ENCODE results near the gene CUL5.
"Not testable (repeated sequence)": the region's sequence is repeated elsewhere in the genome, so short reads cannot be mapped to it uniquely, and the experiment has no call there.

The CUL5 gene

GRCh38 chr11:108111126-108111525 is 102.4 kb downstream of the CUL5 start:
- no peak for DNase-seq (ENCODE audit: low read depth in 1 of 2, low spot score in 1 of 2)

- no peak for DNase-seq (ENCODE audit: low read depth in 1 of 2, low spot score in 1 of 2)
Observed at GRCh38 chr11:108112057-108112456, 103.4 kb downstream of the CUL5 start.

- no peak for DNase-seq (ENCODE audit: low read depth in 1 of 2, low spot score in 1 of 2)
Observed at GRCh38 chr11:108115500-108116140, 106.9 kb downstream of the CUL5 start.

GRCh38 chr11:108117746-108118371 is 109.2 kb downstream of the CUL5 start:
- no peak for DNase-seq (ENCODE audit: low read depth in 1 of 2, low spot score in 1 of 2)

DNA sequence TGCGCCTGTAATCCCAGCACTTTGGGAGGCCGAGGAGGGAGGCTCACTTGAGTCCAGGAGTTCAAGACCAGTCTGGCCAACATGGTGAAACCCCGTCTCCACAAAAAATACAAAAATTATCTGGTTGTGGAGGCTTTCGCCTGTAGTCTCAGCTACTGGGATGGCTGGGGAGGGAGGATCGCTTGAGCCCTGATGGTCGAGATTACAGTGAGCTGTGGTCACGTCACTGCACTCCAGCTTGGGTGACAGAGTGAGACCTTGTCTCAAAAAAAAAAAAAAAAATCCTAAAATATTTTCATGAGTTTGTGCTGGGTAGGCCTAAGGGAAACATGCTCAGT is 112.2 kb downstream of the CUL5 start:
- not testable (repeated sequence) for DNase-seq (ENCODE audit: low read depth in 1 of 2, low spot score in 1 of 2)

DNA sequence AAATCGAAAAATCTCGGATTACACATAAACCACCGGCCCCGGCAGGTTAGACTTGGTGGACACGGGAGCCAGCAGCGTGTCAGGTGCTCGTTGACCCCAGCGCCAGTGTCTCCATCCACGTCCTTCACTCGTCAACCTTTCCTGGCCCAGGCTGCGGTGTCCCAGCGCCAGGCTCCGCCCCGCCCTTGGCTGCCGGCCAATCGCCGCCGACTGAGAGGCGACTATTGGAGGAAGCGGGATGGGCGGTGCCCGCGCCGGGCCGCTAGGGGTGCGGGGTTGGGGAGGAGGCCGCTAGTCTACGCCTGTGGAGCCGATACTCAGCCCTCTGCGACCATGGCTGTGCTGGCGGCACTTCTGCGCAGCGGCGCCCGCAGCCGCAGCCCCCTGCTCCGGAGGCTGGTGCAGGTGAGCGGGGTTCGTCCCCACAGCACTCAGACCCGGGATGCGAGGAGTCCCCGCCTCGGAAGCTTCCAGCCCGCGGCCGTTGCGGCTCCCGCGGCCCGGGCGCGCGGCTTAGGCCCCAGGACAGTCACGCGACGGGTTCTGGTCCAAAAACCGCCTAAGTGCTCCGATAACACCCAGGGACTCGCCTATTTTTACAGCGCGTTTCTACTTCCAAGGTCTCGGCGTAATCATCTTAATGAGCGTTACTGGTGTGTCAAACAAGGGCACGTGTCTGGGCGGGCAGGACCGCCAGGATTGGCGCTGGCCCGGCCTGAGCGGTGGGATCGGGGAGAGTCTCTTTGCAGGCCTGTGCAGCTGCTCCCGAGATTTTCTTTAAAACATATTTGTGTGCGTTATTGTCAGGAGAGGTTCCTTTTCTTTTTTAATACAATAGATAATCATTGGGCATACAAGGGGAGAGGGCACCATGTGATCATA is 112.8 kb downstream of the CUL5 start, which contains the start of gene ACAT1:
ACAT1 (plus strand) TSS at position 294 of the 882 bp plus-strand sequence; CDS start at position 334, 40 bp downstream.
- DNase-seq (ENCODE audit: low read depth in 1 of 2, low spot score in 1 of 2): peak; percentile 89 to 96

DNA sequence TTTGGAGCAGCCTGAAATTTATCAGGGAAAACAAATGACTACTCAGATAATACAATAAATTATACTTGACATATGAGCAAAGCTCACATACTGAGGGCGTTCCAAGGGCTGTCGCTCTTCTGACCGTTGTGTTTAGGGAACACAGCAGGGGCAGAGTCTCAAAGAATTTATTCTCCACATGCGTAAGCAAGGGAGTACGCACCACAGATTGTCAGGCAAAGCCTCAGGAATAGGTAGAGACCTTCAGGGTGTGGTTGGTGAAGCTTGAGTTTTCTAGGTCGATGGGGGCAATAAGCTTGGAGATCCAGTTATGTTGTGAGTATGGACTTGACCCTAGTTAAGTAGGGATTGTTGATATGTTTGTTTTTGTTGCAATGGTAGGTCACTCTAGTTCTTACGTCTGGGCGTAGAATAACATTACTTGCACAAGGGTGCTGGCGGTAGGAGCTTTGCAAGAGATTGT is 113.5 kb downstream of the CUL5 start:
- no peak for DNase-seq (ENCODE audit: low read depth in 1 of 2, low spot score in 1 of 2)

DNA sequence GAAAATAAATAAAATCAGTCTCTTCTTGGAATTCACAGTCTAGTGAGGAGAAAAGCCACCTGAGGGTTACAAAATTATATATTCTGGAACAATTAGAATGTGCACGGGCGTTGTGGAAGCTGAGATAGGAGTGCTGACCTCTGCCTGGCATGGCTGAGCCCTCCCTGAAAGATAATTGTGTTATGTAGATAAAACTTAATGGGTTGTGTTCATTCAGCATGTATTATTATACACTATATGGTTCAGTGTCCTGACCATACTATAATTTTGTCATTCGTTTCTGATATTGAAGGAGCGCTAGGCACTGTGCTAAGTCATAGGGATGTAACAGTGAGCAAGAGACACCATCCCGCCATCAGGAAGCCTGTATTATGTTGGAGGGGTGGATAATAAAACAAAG is 116.4 kb downstream of the CUL5 start:
- DNase-seq (ENCODE audit: low read depth in 1 of 2, low spot score in 1 of 2): no peak

- DNase-seq (ENCODE audit: low read depth in 1 of 2, low spot score in 1 of 2): no peak
Observed at GRCh38 chr11:108128772-108129171, 120.1 kb downstream of the CUL5 start.

GRCh38 chr11:108131993-108132392 is 123.3 kb downstream of the CUL5 start:
- no peak for DNase-seq (ENCODE audit: low read depth in 1 of 2, low spot score in 1 of 2)

GRCh38 chr11:108132993-108133538 is 124.4 kb downstream of the CUL5 start:
- not testable (repeated sequence) for DNase-seq (ENCODE audit: low read depth in 1 of 2, low spot score in 1 of 2)

DNA sequence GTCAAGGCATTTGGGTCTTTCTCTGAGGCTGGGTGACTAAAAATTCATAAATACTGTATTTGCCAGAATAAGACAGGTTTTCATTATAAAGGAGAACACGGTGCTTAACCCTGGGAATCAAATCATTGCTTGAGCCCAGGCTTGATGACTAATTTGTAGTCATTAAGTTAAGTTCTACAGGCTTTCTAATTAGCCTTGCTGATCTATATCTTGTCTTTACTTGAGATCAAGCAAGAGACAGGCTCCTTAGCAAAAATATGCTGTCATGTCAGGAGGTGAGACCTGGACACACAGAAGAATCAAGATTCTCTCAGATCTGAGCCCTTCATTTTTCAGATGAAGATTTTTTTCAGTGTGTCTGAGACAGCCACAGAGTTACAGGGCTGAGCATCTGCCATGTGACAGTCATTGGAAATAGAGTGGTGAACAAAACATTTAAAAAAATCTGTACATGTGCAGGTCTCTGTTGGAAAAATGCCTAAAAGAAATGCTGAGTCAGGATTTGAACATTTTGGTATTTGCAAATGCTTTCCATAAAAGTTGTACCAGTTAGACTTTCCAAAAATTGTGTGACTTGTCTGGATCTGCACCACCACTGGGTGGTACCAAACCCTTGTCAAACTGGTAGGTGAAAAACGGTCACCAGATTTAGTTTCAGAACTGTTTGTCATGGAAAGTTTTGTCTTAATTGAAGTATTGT is 127.3 kb downstream of the CUL5 start:
- DNase-seq (ENCODE audit: low read depth in 1 of 2, low spot score in 1 of 2): no peak

DNA sequence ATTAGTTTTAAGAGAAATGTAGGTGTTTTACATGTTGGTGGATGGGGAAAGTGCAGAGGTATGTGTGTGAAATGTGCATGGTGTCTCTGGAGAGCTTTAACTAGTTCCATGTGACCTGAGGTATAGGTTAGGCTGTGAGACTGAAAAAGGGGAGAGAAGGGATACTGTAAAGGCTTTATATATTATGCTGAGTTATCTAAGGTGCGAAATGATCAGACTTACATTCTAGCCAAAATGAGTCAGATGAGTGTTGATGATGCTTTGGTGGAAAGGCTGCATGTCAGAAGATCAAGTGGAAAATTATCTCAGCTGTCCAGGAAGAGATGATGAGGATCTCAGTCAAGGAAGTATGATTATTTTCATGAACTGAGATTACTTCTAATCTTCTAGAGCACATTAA is 128.5 kb downstream of the CUL5 start:
- no peak for DNase-seq (ENCODE audit: low read depth in 1 of 2, low spot score in 1 of 2)

DNA sequence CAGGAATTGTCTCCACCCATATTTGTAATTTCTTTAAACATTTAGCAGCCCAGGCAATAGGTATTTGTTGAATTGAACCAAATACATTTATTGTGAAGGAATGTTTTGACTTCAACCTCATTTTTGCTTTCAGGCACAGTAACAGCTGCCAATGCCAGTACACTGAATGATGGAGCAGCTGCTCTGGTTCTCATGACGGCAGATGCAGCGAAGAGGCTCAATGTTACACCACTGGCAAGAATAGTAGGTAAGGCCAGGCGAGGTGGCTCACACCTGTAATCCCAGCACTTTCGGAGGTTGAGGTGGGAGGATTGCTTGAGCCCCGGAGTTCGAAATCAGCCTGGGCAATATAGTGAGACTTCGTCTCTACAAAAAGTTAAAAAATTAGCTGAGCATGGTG is 133.6 kb downstream of the CUL5 start:
- no peak for DNase-seq (ENCODE audit: low read depth in 1 of 2, low spot score in 1 of 2)

GRCh38 chr11:108144615-108145014 is 135.9 kb downstream of the CUL5 start:
- DNase-seq (ENCODE audit: low read depth in 1 of 2, low spot score in 1 of 2): no peak

DNA sequence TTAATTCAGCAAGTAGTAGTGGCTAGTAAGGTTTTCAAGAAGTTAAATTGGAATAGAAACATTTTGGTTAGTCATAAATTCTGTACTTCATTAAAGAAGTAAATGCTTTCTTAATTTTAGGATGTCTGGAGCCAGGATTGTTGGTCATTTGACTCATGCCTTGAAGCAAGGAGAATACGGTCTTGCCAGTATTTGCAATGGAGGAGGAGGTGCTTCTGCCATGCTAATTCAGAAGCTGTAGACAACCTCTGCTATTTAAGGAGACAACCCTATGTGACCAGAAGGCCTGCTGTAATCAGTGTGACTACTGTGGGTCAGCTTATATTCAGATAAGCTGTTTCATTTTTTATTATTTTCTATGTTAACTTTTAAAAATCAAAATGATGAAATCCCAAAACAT is 138.5 kb downstream of the CUL5 start:
- DNase-seq (ENCODE audit: low read depth in 1 of 2, low spot score in 1 of 2): no peak

- no peak for DNase-seq (ENCODE audit: low read depth in 1 of 2, low spot score in 1 of 2)
Observed at GRCh38 chr11:108148556-108148955, 139.9 kb downstream of the CUL5 start.

GRCh38 chr11:108154591-108154990 is 145.9 kb downstream of the CUL5 start:
- no peak for DNase-seq (ENCODE audit: low read depth in 1 of 2, low spot score in 1 of 2)

Data from stimulated activated CD4-positive, alpha-beta T cell treated with anti-CD3 and anti-CD28 coated beads, Interleukin-15, amount 100 ng/mL, for 1 hour (primary cell).